OCI-LY3 (cell line): ENCODE results near the gene TBX5.

Experiments used
- CTCF ChIP-seq: fragments of 200-600, 300-600 bp; sonication (generic); IDR thresholded peaks from 2 replicates; pipeline ENCODE4 v1.5.1; 2014; ENCODE audit warnings: antibody characterized with exemption, low read length, low read depth
- EZH2phosphoT487 ChIP-seq: fragments of 200-600 bp; shearing (Covaris generic); IDR thresholded peaks from 2 replicates; pipeline ENCODE4 v1.6.1; 2018; ENCODE audit warnings: antibody characterized with exemption, mixed run types, low read depth

GRCh38 chr12:114445401-114446323 lies 39.7 kb upstream of the TBX5 start:
- TF ChIP-seq CTCF = no peak
- no peak for TF ChIP-seq EZH2phosphoT487
